ENCODE measurements around the gene TAPT1. TPM values are rescaled to one million over a fixed set of nuclear protein-coding genes. Genes with fewer than 3 reads are reported as not detected.

Gene TAPT1
- total and polyA plus RNA-seq, 2 of the 13 experiments (the other 11 are each of a cell fraction or from before 2014, with no cell fraction given): 24.5 to 25.3 TPM

- TF ChIP-seq ZNF615 (CRISPR knock-in tag; IDR thresholded peaks at IDR 0.05; ENCODE audit: borderline replicate concordance): no peak
Measured at GRCh38 chr4:16239086-16239485, 12.8 kb upstream of the TAPT1 start (continued).

DNA sequence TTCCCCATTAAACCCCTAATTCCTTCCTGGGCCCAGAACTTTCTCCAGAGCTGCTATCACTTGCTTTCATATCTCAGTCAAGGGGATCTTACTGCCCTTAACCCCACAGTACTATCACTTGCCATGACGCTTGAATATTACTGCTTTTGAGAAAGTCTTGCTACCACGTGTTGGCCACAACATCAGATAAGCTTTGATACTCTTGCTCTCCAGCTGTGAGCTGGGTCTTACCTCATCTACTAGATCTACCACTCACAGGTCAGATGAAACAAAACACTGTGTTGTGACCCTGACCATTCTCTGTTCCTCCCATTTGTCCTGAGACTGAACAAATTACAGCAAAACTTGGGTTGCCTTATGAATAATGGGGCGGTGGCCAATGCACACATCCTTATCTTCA, 12.1 kb upstream of the TAPT1 start:
- Histone ChIP-seq H3K27me3 (ENCODE audit: control insufficient read depth in 1 of 2, insufficient read depth in 2 of 2, low read length in 2 of 2) (no peaks in the 10 kb centered on the region), H3K79me2 (ENCODE audit: insufficient read depth, low read length) (no peaks in the 10 kb centered on the region), H3K36me3 (replicated peaks in 1 of 2; ENCODE audit: control insufficient read depth in 1 of 2, insufficient read depth in 2 of 2, low read length in 2 of 2) (no peaks in the 10 kb centered on the region), H3K9ac (ENCODE audit: insufficient read depth, low read depth, low read length) (no peak overlapping the region), H3K4me1 (ENCODE audit: insufficient read depth, low read length) (peaks cover 19% of the 10 kb centered on the region), H3K4me2 (ENCODE audit: low read depth, low read length) (no peak overlapping the region), H2AFZ (ENCODE audit: low read length) (no peak overlapping the region), H3K4me3 (replicated peaks in 1 of 3; ENCODE audit: insufficient read depth in 1 of 3, low read depth in 2 of 3, low read length in 3 of 3) (no peak overlapping the region), H4K20me1 (ENCODE audit: insufficient read depth, low read length) (no peaks in the 10 kb centered on the region), H3K9me3 (ENCODE audit: low read length) (no peaks in the 10 kb centered on the region), H3K27ac (ENCODE audit: extremely low read length, insufficient read depth, low read length) (no peak overlapping the region)
- intact Hi-C loops (cut with micrococcal nuclease; ENCODE audit: unreplicated experiment): no loop called here
- in situ Hi-C loops (cut with HindIII; ENCODE audit: extremely low pct_ligation_motif_present, low pct_unique_long_range_greater_than_20kb): no loop called here
- no peak for TF ChIP-seq GTF2F1 (IDR thresholded peaks at IDR 0.05; ENCODE audit: low read length)
- TF ChIP-seq ZNF263 (CRISPR knock-in tag; IDR thresholded peaks at IDR 0.05): no peak
- TF ChIP-seq ZSCAN22 (CRISPR knock-in tag; IDR thresholded peaks at IDR 0.05): no peak
- POLR2A ChIA-PET: interaction anchor here (1.3 kb wide), 1 partner anchor 14 kb away, joined by 3 read pairs; no protein-coding TSS in a partner anchor
- FAIRE-seq (no peak), DNase-seq (ENCODE audit: low spot score) (no peak), ATAC-seq (no peak)
- CTCF ChIA-PET (ENCODE audit: low intra/inter-chr PET ratio, low total read pairs): no interaction called here
- WGBS (ENCODE audit: low lambda C conversion rate): 88% methylated on average over 3 of the region's 3 CpGs
- BruUV-seq (replicated peaks): no TSS peak

GRCh38 chr4:16237715-16238114, 11.4 kb upstream of the TAPT1 start:
- no peak for FAIRE-seq
- no peak for ATAC-seq
- POLR2A ChIA-PET: no interaction called here
- H3K9ac ChIP-seq (ENCODE audit: insufficient read depth, low read depth, low read length): no peak overlapping the region
- peaks cover 19% of the 10 kb centered on the region for H3K4me1 ChIP-seq (ENCODE audit: insufficient read depth, low read length)
- no peak overlapping the region for H3K4me2 ChIP-seq (ENCODE audit: low read depth, low read length)
- no peaks in the 10 kb centered on the region for H3K9me3 ChIP-seq (ENCODE audit: low read length)
- H3K27me3 ChIP-seq (ENCODE audit: control insufficient read depth in 1 of 2, insufficient read depth in 2 of 2, low read length in 2 of 2): no peaks in the 10 kb centered on the region
- no peaks in the 10 kb centered on the region for H3K79me2 ChIP-seq (ENCODE audit: insufficient read depth, low read length)
- WGBS (ENCODE audit: low lambda C conversion rate): 95% methylated on average over 7 of the region's 7 CpGs
- no TSS peak for BruUV-seq (replicated peaks)
- H3K36me3 ChIP-seq (replicated peaks in 1 of 2; ENCODE audit: control insufficient read depth in 1 of 2, insufficient read depth in 2 of 2, low read length in 2 of 2): no peaks in the 10 kb centered on the region
- TF ChIP-seq ZNF230 (CRISPR knock-in tag; IDR thresholded peaks at IDR 0.05): no peak
- no peak for TF ChIP-seq SIN3A (IDR thresholded peaks at IDR 0.05; ENCODE audit: borderline replicate concordance, low read depth, low read length)
- TF ChIP-seq ZFP1 (CRISPR knock-in tag; IDR thresholded peaks at IDR 0.05): no peak
- TF ChIP-seq TCF7 (IDR thresholded peaks at IDR 0.05; ENCODE audit: low read depth): no peak
- TF ChIP-seq HIVEP1 (CRISPR knock-in tag; IDR thresholded peaks at IDR 0.05): no peak
- TF ChIP-seq, protein P1, sequence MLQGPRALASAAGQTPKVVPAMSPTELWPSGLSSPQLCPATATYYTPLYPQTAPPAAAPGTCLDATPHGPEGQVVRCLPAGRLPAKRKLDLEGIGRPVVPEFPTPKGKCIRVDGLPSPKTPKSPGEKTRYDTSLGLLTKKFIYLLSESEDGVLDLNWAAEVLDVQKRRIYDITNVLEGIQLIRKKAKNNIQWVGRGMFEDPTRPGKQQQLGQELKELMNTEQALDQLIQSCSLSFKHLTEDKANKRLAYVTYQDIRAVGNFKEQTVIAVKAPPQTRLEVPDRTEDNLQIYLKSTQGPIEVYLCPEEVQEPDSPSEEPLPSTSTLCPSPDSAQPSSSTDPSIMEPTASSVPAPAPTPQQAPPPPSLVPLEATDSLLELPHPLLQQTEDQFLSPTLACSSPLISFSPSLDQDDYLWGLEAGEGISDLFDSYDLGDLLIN (CRISPR knock-in tag; IDR thresholded peaks at IDR 0.05; ENCODE audit: borderline replicate concordance): no peak
- no peak for TF ChIP-seq ZNF264 (CRISPR knock-in tag; IDR thresholded peaks at IDR 0.05)
- TF ChIP-seq HMGXB3 (CRISPR knock-in tag; IDR thresholded peaks at IDR 0.05; ENCODE audit: borderline replicate concordance): no peak
- CTCF ChIA-PET (ENCODE audit: low intra/inter-chr PET ratio, low total read pairs): no interaction called here
- in situ Hi-C loops (cut with HindIII; ENCODE audit: extremely low pct_ligation_motif_present, low pct_unique_long_range_greater_than_20kb) (no loop called here), intact Hi-C loops (cut with micrococcal nuclease; ENCODE audit: unreplicated experiment) (no loop called here)
- H3K27ac ChIP-seq (ENCODE audit: extremely low read length, insufficient read depth, low read length): no peak overlapping the region
- no peak overlapping the region for H2AFZ ChIP-seq (ENCODE audit: low read length)
- no peak for DNase-seq (ENCODE audit: low spot score)
- H3K4me3 ChIP-seq (replicated peaks in 1 of 3; ENCODE audit: insufficient read depth in 1 of 3, low read depth in 2 of 3, low read length in 3 of 3): no peak overlapping the region
- no peaks in the 10 kb centered on the region for H4K20me1 ChIP-seq (ENCODE audit: insufficient read depth, low read length)

Data from HepG2 (cell line).